ENCODE results near the gene ZDHHC22. TPM values are rescaled to one million over a fixed set of nuclear protein-coding genes. Genes with fewer than 3 reads are reported as not detected.

The ZDHHC22 gene, protein sequence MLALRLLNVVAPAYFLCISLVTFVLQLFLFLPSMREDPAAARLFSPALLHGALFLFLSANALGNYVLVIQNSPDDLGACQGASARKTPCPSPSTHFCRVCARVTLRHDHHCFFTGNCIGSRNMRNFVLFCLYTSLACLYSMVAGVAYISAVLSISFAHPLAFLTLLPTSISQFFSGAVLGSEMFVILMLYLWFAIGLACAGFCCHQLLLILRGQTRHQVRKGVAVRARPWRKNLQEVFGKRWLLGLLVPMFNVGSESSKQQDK
- total RNA-seq = 0.13 to 0.30 TPM (median 0.15 TPM) in 3 replicates
- long read RNA-seq = 0 reads

DNA sequence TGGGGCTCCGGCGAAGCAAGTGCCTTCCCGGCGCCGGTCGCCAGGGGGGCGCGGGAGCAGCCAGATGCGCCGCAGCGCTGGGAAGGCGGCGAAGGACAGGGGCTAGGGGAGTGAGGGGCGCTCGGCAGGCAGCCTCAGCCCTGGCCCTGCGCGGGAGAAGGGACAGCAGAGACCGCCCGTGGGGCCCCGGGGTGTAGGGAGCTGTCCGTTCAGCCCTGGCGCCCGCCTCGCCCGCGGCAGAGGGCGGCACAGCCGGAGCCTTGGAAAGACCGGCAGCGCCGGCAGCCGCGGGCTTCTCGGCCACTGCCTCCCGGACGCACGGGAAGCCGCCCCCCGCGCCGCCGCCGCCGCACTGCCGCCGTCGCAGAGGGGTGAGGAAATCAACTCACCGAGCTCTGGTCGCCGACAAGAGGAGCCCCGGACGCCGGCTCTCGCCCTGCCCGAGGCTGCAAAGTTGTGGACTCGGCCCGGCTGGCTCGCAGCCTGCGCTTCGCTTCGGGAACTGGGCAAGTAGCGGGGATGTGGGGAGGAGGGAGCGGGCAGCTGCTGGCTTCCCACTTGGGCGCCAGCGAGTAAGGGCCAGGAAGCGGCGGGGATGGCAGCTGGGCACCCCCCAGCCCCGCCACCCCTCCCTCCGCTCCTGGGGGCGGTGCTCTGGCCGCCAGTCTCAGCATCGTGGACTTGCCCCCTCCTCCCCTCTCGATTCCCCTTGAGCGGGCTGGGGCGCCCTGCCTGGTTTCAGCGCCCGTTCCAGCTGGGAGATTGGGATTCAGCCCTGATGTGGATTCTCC, at the start of gene ZDHHC22:
ZDHHC22 (minus strand) TSS at position 578 of the 791 bp plus-strand sequence. CDS start 2,053 bp downstream, outside the sequence.
- Mint-ChIP-seq H3K4me3 (ENCODE audit: unreplicated experiment) (peak within 1 kb of the TSS; percentile 65), H3K9me3 (ENCODE audit: low read depth) (no peaks in the 10 kb centered on the region), H3K36me3 (ENCODE audit: low read depth) (peaks cover 2% of the 10 kb centered on the region), H3K4me1 (ENCODE audit: low read depth) (peaks cover 19% of the 10 kb centered on the region), H3K27me3 (ENCODE audit: low read depth) (peaks cover 71% of the 10 kb centered on the region), H3K27ac (ENCODE audit: unreplicated experiment) (no peak within 1 kb of the TSS)
- TF ChIP-seq, protein P1, sequence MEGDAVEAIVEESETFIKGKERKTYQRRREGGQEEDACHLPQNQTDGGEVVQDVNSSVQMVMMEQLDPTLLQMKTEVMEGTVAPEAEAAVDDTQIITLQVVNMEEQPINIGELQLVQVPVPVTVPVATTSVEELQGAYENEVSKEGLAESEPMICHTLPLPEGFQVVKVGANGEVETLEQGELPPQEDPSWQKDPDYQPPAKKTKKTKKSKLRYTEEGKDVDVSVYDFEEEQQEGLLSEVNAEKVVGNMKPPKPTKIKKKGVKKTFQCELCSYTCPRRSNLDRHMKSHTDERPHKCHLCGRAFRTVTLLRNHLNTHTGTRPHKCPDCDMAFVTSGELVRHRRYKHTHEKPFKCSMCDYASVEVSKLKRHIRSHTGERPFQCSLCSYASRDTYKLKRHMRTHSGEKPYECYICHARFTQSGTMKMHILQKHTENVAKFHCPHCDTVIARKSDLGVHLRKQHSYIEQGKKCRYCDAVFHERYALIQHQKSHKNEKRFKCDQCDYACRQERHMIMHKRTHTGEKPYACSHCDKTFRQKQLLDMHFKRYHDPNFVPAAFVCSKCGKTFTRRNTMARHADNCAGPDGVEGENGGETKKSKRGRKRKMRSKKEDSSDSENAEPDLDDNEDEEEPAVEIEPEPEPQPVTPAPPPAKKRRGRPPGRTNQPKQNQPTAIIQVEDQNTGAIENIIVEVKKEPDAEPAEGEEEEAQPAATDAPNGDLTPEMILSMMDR (IDR thresholded peaks at IDR 0.05) = peak; percentile 79
- no peak for DNase-seq (ENCODE audit: low spot score)

DNA sequence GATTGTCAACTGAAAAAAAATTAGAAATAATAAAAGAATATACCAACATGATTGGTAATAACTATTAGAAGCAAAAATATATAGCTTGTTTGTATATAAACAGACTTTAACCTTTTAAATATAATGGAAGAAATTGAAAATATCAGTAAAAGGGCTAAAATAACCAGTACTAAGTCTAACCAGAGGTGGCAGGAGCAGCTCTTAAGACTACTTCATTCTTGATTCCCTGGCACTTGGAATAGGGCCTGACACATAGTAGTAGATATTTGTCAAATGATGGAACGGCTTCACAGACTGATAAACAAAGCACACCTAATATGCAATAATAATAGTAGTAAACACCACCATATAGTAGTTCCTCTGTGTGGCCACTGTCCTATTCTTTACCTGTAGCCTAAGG, 49.4 kb upstream of the ZDHHC22 start:
- Mint-ChIP-seq H3K9me3 (ENCODE audit: low read depth) (no peaks in the 10 kb centered on the region), H3K27me3 (ENCODE audit: low read depth) (peaks cover 24% of the 10 kb centered on the region), H3K4me1 (ENCODE audit: low read depth) (no peaks in the 10 kb centered on the region), H3K4me3 (ENCODE audit: unreplicated experiment) (no peak overlapping the region), H3K27ac (ENCODE audit: unreplicated experiment) (no peak overlapping the region), H3K36me3 (ENCODE audit: low read depth) (peaks cover 2% of the 10 kb centered on the region)
- no peak for DNase-seq (ENCODE audit: low spot score)
- TF ChIP-seq, protein P1 (IDR thresholded peaks at IDR 0.05) = peak; percentile 32

DNA sequence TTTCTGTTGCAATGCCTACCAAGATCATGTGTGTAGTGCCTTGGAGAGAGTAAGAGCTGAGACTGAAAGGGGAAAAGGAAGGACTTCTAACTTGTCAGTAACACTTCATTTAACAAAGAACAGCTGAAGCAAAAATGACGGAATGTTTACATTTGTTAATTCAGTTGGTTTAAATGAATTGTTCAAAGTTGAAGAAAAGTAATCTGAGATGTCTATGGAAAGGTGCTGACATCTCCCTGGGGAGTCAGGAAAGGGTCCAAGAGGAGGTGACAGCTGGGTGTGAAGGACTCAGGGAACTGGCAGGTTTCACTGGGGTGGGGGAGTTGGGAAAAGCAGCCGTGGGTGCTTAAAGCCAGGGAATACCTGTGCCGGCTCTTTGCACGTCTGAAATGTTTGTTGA, 47.9 kb upstream of the ZDHHC22 start:
- TF ChIP-seq, protein P1 (IDR thresholded peaks at IDR 0.05) = no peak
- Mint-ChIP-seq H3K27me3 (ENCODE audit: low read depth) (peaks cover 23% of the 10 kb centered on the region), H3K4me1 (ENCODE audit: low read depth) (peaks cover 4% of the 10 kb centered on the region), H3K9me3 (ENCODE audit: low read depth) (no peaks in the 10 kb centered on the region), H3K27ac (ENCODE audit: unreplicated experiment) (no peak overlapping the region), H3K36me3 (ENCODE audit: low read depth) (peaks cover 2% of the 10 kb centered on the region), H3K4me3 (ENCODE audit: unreplicated experiment) (no peak overlapping the region)
- no peak for DNase-seq (ENCODE audit: low spot score)

DNA sequence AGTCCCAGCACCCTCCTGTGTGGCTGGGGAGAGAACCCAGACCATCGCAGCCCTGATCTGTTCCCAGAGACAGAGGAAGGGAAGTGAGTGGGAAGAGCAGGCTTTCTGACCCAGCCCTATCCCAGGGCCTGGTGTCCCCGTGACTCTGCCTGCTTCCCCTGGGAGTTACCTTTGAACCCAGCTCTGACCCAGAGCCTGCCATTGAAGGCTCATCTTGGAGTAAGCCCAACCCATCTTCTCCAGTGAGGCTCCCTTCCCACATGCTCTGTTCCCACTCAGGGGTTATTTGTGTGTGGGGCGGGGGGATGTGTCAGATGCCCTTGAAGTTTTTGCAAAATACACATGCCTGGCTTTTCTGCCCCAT, 46.0 kb upstream of the ZDHHC22 start:
- H3K27me3 Mint-ChIP-seq (ENCODE audit: low read depth) = peaks cover 19% of the 10 kb centered on the region
- peaks cover 1% of the 10 kb centered on the region for H3K36me3 Mint-ChIP-seq (ENCODE audit: low read depth)
- H3K4me3 Mint-ChIP-seq (ENCODE audit: unreplicated experiment) = no peak overlapping the region
- peaks cover 6% of the 10 kb centered on the region for H3K4me1 Mint-ChIP-seq (ENCODE audit: low read depth)
- TF ChIP-seq, protein P1 (IDR thresholded peaks at IDR 0.05) = no peak
- DNase-seq (ENCODE audit: low spot score) = peak; percentile 34
- no peaks in the 10 kb centered on the region for H3K9me3 Mint-ChIP-seq (ENCODE audit: low read depth)
- no peak overlapping the region for H3K27ac Mint-ChIP-seq (ENCODE audit: unreplicated experiment)

DNA sequence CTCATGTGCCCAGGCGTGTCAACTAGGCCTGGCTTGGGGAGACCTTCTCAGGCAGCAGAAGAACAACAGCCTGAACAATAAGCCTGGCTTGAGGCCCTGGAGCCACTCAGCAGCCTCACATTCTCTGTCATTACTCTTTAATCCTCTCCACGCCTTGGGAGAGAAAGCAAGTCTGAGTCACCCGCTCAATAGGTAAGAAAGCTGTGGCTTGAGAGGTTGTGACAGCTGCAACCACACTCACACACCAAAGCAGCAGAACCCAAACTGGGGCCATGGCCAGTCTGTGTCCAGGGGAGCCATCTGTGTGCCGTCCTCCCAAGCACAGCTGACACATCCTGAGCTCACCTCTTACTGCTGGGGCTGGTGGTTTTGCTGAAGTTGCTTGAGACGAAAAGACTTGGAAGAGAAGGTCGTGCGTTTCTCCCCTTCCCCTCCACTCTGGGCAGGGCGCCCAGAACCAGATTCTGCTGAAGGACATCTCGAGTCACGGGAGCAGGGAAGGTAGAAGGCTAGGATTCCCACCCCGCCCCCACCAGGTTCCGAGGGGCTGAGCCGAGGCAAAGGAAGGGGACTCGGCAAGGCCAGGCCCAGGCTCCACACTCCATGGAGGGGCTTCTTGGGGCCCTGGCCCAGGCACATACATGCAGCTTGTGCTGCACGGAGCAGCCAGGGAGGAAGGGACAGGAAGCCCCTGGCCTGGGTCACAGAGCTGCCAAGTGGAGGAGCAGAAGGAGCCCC, 45.5 kb upstream of the ZDHHC22 start:
- TF ChIP-seq, protein P1 (IDR thresholded peaks at IDR 0.05) = no peak
- Mint-ChIP-seq H3K4me1 (ENCODE audit: low read depth) (peaks cover 10% of the 10 kb centered on the region), H3K4me3 (ENCODE audit: unreplicated experiment) (no peak overlapping the region), H3K27ac (ENCODE audit: unreplicated experiment) (no peak overlapping the region), H3K27me3 (ENCODE audit: low read depth) (peaks cover 14% of the 10 kb centered on the region), H3K36me3 (ENCODE audit: low read depth) (no peaks in the 10 kb centered on the region), H3K9me3 (ENCODE audit: low read depth) (no peaks in the 10 kb centered on the region)
- peak; percentile 70 for DNase-seq (ENCODE audit: low spot score)

Data from chondrocyte (in vitro differentiated cells).